Bronchus fibroblast of lung (primary cell): Measurements from ENCODE around the gene CCL15. TPM values are rescaled to one million over a fixed set of nuclear protein-coding genes. Genes with fewer than 3 reads are reported as not detected.

Source experiments
- total RNA-seq: library from RNA; depleted of rRNA; stranded (reverse); fragments of >200 nt; gene quantifications from 2 replicates; pipeline ENCODE4 v1.2.3, GENCODE V29; 2015

Gene CCL15
- not detected in 2 replicates for total RNA-seq

GRCh38 chr17:36001110-36001771 lies at the start of gene CCL15:
CCL15 (minus strand) TSS chr17:36001553; CDS start chr17:36001492, 61 bp downstream.

GRCh38 chr17:36017799-36018198 lies 16.4 kb upstream of the CCL15 start, which contains the start of gene CCL23:
CCL23 (minus strand) TSS chr17:36017972; CDS start chr17:36017897, 75 bp downstream.

GRCh38 chr17:35986643-35987042 lies 14.7 kb downstream of the CCL15 start, which contains the start of gene CCL14:
CCL14 (minus strand) TSS chr17:35986729; CDS start chr17:35986649, 80 bp downstream.

GRCh38 chr17:35981246-35981645 lies 20.1 kb downstream of the CCL15 start, which contains the start of gene CCL16:
CCL16 (minus strand) TSS chr17:35981497; CDS start chr17:35981420, 77 bp downstream.

Other genes starting within 250 kb of the CCL15 start
- gene GAS2L2, start 248.3 kb downstream of the CCL15 start, total RNA-seq = not detected in 2 replicates
- gene C17orf50, start 240.7 kb downstream of the CCL15 start, total RNA-seq = not detected in 2 replicates
- 0.67 and 2.2 TPM in 2 replicates for gene MMP28, start 205.9 kb downstream of the CCL15 start, total RNA-seq
- 25.9 and 32.3 TPM in 2 replicates for gene TAF15, start 192.1 kb downstream of the CCL15 start, total RNA-seq
- gene HEATR9, start 132.7 kb downstream of the CCL15 start, total RNA-seq = not detected in 2 replicates
- not detected in 2 replicates for gene CCL5, start 121.2 kb downstream of the CCL15 start, total RNA-seq
- 1.5 and 6.7 TPM in 2 replicates for gene RDM1, start 70.8 kb downstream of the CCL15 start, total RNA-seq
- not detected in 2 replicates for gene LYZL6, start 57.8 kb downstream of the CCL15 start, total RNA-seq
- gene CCL16, start 20.1 kb downstream of the CCL15 start, total RNA-seq = not detected in 2 replicates
- not detected in 2 replicates for gene CCL14, start 14.8 kb downstream of the CCL15 start, total RNA-seq
- not detected in 2 replicates for gene CCL23, start 16.4 kb upstream of the CCL15 start, total RNA-seq
- gene CCL18, start 62.7 kb upstream of the CCL15 start, total RNA-seq = not detected in 2 replicates
- gene CCL3, start 88.6 kb upstream of the CCL15 start, total RNA-seq = not detected in 2 replicates
- gene CCL4, start 102.3 kb upstream of the CCL15 start, total RNA-seq = not detected in 2 replicates
- gene TBC1D3B, start 175.1 kb upstream of the CCL15 start, total RNA-seq = not detected in 2 replicates
- not detected in 2 replicates for gene CCL3L1, start 195.2 kb upstream of the CCL15 start, total RNA-seq
- 0.59 TPM in 1 of 2 replicates, not detected in the other for gene CCL4L2, start 209.5 kb upstream of the CCL15 start, total RNA-seq